ENCODE data around the gene SLC2A1. TPM values are rescaled to one million over a fixed set of nuclear protein-coding genes. Genes with fewer than 3 reads are reported as not detected.

Gene SLC2A1
- total and polyA plus RNA-seq, 2 of the 13 experiments (the other 11 are each of a cell fraction or from before 2014, with no cell fraction given): 125 to 423 TPM

GRCh38 chr1:42952303-42953001 is 6.2 kb downstream of the SLC2A1 start:
- Histone ChIP-seq H3K9ac (ENCODE audit: insufficient read depth, low read depth, low read length) (peak overlapping the region; percentile 23; the same call in 1 of the 2 replicates), H3K36me3 (replicated peaks in 1 of 2; ENCODE audit: control insufficient read depth in 1 of 2, insufficient read depth in 2 of 2, low read length in 2 of 2) (peaks cover 47 to 79% of the 10 kb centered on the region in 2 experiments), H3K27ac (ENCODE audit: extremely low read length, insufficient read depth, low read length) (no peak overlapping the region), H2AFZ (ENCODE audit: low read length) (no peak overlapping the region), H4K20me1 (ENCODE audit: insufficient read depth, low read length) (peaks cover 98% of the 10 kb centered on the region), H3K4me1 (ENCODE audit: insufficient read depth, low read length) (peaks cover 87% of the 10 kb centered on the region), H3K79me2 (ENCODE audit: insufficient read depth, low read length) (peaks cover 93% of the 10 kb centered on the region), H3K4me2 (ENCODE audit: low read depth, low read length) (peak overlapping the region; percentile 93), H3K4me3 (replicated peaks in 1 of 3; ENCODE audit: insufficient read depth in 1 of 3, low read depth in 2 of 3, low read length in 3 of 3) (peak overlapping the region; percentile 61 to 97 (median 97); a peak in 5 of 6 replicates), H3K27me3 (ENCODE audit: control insufficient read depth in 1 of 2, insufficient read depth in 2 of 2, low read length in 2 of 2) (no peaks in the 10 kb centered on the region; a peak in 1 of 5 replicates), H3K9me3 (ENCODE audit: low read length) (no peaks in the 10 kb centered on the region)
- FAIRE-seq: no peak
- WGBS (ENCODE audit: low lambda C conversion rate): 52% methylated on average over 2 of the region's 11 CpGs
- no peak for DNase-seq (ENCODE audit: low spot score)
- in situ Hi-C loops (cut with HindIII; ENCODE audit: extremely low pct_ligation_motif_present, low pct_unique_long_range_greater_than_20kb) (no loop called here), intact Hi-C loops (cut with micrococcal nuclease; ENCODE audit: unreplicated experiment) (loop anchor here (10.0 kb wide), 1 partner anchor 52 kb away; no protein-coding TSS in a partner anchor)
- CTCF ChIA-PET (ENCODE audit: low intra/inter-chr PET ratio, low total read pairs): no interaction called here
- POLR2A ChIA-PET: interaction anchor here (0.8 to 1.5 kb wide), 3 partner anchors 9 to 27 kb away, joined by 3 to 4 read pairs (median 4); no protein-coding TSS in a partner anchor
- peak; percentile 14 for ATAC-seq
- no TSS peak for BruUV-seq (replicated peaks)
- TF ChIP-seq SIN3A (IDR thresholded peaks at IDR 0.05; ENCODE audit: borderline replicate concordance, low read depth, low read length) (no peak), MAF1 (CRISPR knock-in tag; IDR thresholded peaks at IDR 0.05; ENCODE audit: borderline replicate concordance) (no peak), CHD2 (IDR thresholded peaks at IDR 0.05; ENCODE audit: low read depth, low read length) (no peak), ZNF605 (CRISPR knock-in tag; IDR thresholded peaks at IDR 0.05) (no peak), AGO2 (optimal IDR thresholded peaks at IDR 0.05; ENCODE audit: low read depth, low read length) (peak; percentile 68), BATF2 (CRISPR knock-in tag; IDR thresholded peaks at IDR 0.05) (peak; percentile 49; the same call in 1 of the 2 replicates), ZUFSP (CRISPR knock-in tag; IDR thresholded peaks at IDR 0.05; ENCODE audit: borderline replicate concordance) (no peak), ZNF441 (CRISPR knock-in tag; IDR thresholded peaks at IDR 0.05; ENCODE audit: borderline replicate concordance) (no peak), THAP9 (CRISPR knock-in tag; IDR thresholded peaks at IDR 0.05; ENCODE audit: borderline replicate concordance) (peak; percentile 8; the same call in 1 of the 2 replicates), KMT2A (CRISPR knock-in tag; IDR thresholded peaks at IDR 0.05) (no peak), RAD21 (CRISPR knock-in tag; IDR thresholded peaks at IDR 0.05) (no peak), IRX3 (CRISPR knock-in tag; IDR thresholded peaks at IDR 0.05; ENCODE audit: borderline replicate concordance, low read depth) (no peak), ATF3 (CRISPR knock-in tag; IDR thresholded peaks at IDR 0.05) (no peak), SCMH1 (CRISPR knock-in tag; IDR thresholded peaks at IDR 0.05; ENCODE audit: borderline replicate concordance) (no peak), TRIM22 (IDR thresholded peaks at IDR 0.05) (no peak)
